ENCODE results near the gene TAOK3.

- TF ChIP-seq CTCF (IDR thresholded peaks at IDR 0.05) (no peak), POLR2AphosphoS5 (IDR thresholded peaks at IDR 0.05) (no peak), EP300 (IDR thresholded peaks at IDR 0.05) (no peak), POLR2A (IDR thresholded peaks at IDR 0.05; ENCODE audit: low read depth) (no peak)
Observed at GRCh38 chr12:118418385-118419057, 45.8 kb upstream of the TAOK3 start.

Data from esophagus muscularis mucosa (tissue), 4 donors.